ENCODE results near the gene SPATA16.
"Not testable (repeated sequence)": the region's sequence is repeated elsewhere in the genome, so short reads cannot be mapped to it uniquely, and the experiment has no call there.

SPATA16 gene

DNA sequence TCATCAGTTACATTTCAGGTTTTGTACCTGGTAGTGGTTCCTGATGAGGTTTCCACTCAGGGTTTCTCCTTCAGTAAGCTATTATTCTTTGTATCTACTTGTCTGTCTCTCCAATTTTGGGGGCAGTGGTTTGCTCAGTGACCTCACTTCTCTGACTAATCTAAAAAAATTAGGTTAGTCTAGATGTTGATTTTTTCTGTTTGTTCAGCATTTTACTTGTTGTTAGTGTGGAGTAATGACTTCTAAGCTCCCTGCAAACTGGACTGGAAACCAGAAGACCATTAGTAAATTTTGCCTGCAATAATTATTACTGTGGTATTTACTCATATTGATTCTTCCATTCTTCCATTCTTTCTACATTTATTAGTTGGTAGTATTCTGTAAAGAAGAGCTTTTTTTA, 139.4 kb downstream of the SPATA16 start:
- DNase-seq = no peak

- no peak for DNase-seq
Observed at GRCh38 chr3:173000553-173000952, 140.5 kb downstream of the SPATA16 start.

- DNase-seq = no peak
Observed at GRCh38 chr3:172993412-172993811, 147.6 kb downstream of the SPATA16 start.

- no peak for DNase-seq
Observed at GRCh38 chr3:172991424-172991996, 149.5 kb downstream of the SPATA16 start.

DNA sequence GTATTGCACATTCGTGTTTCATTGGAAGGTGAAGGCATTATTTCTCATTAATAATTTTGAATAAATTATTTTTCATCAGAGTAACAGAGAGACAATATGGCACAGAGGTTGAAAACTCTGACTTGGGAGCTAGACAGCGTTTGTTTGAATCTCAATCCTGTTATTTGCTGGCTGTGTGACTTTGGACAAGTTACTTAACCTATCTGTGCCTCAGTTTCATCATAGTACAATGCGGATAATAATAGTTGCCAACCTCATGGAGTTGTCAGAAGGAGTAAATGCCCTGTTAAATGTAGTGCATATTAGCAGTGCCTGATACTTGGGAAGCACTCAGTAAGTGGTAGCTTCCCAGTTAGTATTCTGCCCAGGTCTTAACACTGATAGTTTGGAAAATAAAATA, 151.7 kb downstream of the SPATA16 start:
- no peak for DNase-seq

DNA sequence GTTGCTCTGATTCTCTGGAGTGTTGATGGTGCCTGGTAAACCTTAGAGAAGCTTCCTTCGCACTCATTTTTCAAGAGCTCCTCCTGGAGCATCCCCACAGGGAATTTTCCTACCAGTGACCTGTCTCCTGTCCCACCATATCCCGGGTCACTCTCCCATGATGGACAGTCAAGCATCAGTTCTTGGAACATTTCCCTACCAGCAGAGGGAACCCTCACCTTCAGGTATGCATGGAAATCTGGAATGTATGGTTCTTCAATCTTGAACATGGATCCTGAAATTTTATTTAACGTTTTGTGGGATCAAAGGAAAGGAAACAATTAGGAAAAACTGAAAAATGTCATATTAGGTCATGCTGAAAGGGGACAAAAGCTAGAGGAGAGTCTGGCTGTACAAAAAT, 153.8 kb downstream of the SPATA16 start:
- DNase-seq = no peak

GRCh38 chr3:172984914-172985313, 156.1 kb downstream of the SPATA16 start:
- DNase-seq = no peak

- DNase-seq = no peak
Observed at GRCh38 chr3:172982736-172983364, 158.2 kb downstream of the SPATA16 start.

DNA sequence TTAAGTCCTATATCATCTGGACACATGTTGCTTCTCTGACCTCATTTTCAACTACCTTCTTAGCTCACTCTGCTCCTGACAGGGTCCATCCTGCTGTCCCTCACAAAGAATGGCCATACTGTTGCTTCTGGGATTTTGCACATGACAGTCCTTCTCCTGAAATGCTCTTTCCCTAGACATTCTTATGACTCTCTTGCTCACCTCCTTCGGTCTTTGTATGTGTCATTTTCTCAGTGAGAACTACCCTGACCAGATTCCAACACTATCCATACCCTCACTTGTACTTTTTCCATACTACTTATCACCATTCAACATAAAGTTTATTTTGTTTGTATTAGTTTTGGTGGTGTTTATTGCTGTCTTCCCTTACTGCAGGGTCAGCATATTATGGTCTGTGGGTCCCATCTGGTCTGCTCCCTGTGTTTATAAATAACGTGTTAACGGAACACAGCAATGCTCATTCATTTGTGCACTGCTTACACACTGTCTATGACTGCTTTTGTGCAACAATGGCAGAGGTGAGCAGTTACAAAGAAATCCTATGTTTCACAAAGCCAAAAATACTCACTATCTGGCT, 159.5 kb downstream of the SPATA16 start:
- no peak for DNase-seq

GRCh38 chr3:172980849-172981248, 160.2 kb downstream of the SPATA16 start:
- no peak for DNase-seq

- no peak for DNase-seq
Observed at GRCh38 chr3:172977696-172978095, 163.3 kb downstream of the SPATA16 start.

DNA sequence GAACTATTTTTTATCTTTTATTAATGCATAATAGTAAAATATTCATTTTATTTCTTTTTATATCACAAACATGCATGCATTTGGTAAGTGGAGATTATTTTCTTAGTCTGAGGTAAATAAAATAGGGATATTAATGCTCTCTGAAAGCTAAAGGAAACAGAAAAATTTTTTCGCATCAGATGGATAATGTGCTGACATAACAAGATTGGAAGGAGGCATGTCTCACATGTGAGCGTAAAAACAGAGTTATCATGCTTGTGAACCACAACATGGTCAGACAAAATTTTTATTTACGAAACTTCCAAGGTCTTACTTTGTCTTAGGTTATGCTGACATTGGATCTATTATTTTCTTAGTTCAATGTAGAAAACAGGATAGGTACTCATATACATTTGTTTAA, 166.1 kb downstream of the SPATA16 start:
- DNase-seq = no peak

- no peak for DNase-seq
Observed at GRCh38 chr3:172973799-172974198, 167.2 kb downstream of the SPATA16 start.

DNA sequence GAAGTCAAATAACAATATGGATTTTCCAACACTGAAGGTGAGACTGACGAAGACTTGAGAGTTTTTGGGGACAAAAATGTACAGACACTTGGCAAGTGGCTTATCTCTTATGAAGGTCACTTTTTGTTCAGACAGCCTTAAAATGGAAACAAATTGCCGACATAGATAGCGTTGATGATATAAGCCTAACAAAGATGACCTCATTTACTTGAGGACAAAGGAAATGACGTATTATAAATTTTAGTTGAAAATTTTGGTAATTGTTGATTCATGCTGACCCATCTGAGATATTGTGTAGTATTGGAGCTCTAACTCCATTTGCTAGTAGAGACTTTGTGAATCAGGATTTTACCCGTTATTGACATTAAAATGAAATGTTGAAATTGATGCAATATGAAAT, 168.3 kb downstream of the SPATA16 start:
- DNase-seq = no peak

- DNase-seq = no peak
Observed at GRCh38 chr3:172972067-172972466, 169.0 kb downstream of the SPATA16 start.

GRCh38 chr3:172968646-172969045, 172.4 kb downstream of the SPATA16 start:
- DNase-seq = no peak

DNA sequence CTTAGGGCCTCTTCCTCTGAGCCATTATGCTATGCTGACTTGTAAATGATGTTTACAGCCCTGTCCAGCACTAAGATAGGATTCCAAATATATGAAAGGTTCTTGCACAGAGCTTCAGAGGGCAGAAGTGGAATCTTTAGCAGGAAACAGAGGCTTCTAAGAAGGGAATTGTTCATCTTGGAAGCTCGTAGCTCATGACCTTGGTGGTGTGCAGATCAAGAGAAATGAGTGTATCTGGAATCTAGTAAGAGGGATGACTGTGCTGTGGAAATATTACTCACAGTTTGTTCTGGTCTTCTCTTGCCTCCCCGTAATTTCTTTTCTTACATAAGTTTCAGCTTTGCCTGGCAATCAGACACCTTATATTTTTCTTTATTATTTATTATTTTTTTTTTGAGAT, 175.8 kb downstream of the SPATA16 start:
- DNase-seq = no peak

DNA sequence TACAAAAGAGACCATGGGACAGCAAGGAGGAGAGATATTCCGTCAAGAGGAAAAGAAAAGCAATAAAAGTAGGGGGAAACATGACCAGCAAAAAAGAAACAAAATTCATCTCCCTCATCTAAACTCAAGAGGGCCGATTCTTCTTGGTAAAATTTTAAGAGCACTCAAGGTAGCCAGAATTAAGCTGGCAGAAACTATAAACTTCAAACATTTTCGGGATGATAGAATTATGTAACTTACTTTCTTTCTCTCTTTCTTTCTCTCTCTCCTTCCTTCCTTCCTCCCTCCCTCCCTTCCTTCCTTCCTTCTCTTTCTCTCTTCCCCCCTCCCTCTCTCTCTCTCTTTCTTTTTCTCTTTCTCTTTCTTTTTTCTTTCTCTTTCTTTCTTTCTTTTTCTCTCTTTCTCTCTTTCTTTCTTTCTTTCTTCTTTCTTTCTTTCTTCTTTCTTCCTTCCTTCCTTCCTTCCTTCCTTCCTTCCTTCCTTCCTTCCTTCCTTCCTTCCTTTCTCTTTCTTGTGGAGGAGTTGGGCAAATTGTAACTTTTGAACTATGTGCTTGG, 180.3 kb downstream of the SPATA16 start:
- DNase-seq = not testable (repeated sequence)

DNA sequence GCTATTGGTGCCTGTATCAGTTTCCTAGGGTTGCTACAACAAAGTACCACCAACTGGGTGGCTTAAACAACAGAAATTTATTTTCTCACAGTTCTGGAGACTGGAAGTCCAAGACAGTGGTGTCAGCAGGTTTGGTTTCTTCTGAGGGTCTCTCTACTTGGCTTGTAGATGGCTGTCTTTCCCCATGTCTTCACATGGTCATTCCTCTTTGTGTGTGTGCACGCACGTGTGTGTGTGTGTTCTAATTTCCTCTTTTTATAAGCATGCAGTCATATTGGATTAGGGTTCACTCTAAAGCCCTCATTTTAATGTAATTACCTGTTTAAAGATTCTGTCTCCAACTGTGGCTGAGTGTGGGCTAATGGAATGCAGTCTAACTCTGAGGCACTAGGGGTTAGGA, 182.5 kb downstream of the SPATA16 start:
- DNase-seq = no peak

- no peak for DNase-seq
Observed at GRCh38 chr3:172953571-172953970, 187.5 kb downstream of the SPATA16 start.

GRCh38 chr3:172951511-172951910, 189.5 kb downstream of the SPATA16 start:
- no peak for DNase-seq

GRCh38 chr3:172946061-172946460, 195.0 kb downstream of the SPATA16 start:
- DNase-seq = no peak

GRCh38 chr3:172939651-172940293, 201.3 kb downstream of the SPATA16 start:
- DNase-seq = no peak

- no peak for DNase-seq
Observed at GRCh38 chr3:172938788-172939187, 202.2 kb downstream of the SPATA16 start.
